ENCODE data around the gene LRRC42. TPM values are rescaled to one million over a fixed set of nuclear protein-coding genes. Genes with fewer than 3 reads are reported as not detected.
A peak's percentile ranks its signal among the peaks of the same experiment; 100 is the strongest.

LRRC42 gene
- total RNA-seq, 1 experiment from 2014 or later: 38.1 TPM

DNA sequence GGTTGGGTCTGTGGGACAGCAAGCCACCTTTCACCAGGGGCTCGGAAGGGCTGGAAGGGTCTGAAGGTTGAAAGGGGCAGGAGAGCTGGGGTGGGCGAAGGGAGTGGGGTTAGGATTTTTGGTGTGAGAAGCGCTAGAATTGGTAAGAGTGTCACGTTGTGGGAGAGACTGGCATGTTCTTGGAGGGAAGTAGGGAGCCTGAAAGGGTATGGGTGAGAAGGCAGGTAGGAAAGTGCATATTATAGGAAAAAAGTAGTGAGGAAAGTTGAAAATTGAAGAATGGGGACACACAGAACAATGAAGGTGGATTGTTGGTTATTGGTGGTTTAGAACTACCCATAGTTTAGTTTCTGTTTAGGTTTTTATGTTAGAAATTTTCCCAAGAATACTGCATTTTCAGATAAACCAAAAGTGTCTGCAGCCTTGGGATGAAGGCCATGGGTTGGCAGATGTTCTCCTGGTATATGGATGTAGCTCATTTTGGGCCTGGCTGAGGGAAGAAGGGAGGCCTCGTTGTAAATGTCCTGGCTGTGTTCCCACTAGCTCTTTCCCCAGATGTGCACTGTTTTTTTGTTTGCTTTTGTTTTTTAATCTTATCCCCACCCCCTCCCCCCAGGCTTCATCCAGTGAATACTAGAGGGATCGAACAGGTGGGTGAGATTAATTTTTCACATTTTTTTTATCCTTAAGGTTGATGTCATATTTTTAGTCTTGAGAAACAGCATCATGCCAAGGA is 1.2 kb downstream of the LRRC42 start:
- Mint-ChIP-seq H3K4me3 (peak overlapping the region; percentile 81), H3K27me3 (ENCODE audit: low read depth) (no peaks in the 10 kb centered on the region), H3K4me1 (peaks cover 68% of the 10 kb centered on the region), H3K9me3 (no peaks in the 10 kb centered on the region), H3K36me3 (peaks cover 5% of the 10 kb centered on the region), H3K27ac (peak overlapping the region; percentile 44; the same call in 1 of the 2 replicates)
- no peak for ATAC-seq
- TF ChIP-seq OVOL2 (CRISPR knock-in tag; IDR thresholded peaks at IDR 0.05; ENCODE audit: borderline replicate concordance) (no peak), ATF3 (CRISPR knock-in tag; conservative IDR thresholded peaks at IDR 0.05) (no peak), ATF1 (CRISPR knock-in tag; IDR thresholded peaks at IDR 0.05) (no peak), HMGA2 (CRISPR knock-in tag; IDR thresholded peaks at IDR 0.05) (no peak), CREB1 (CRISPR knock-in tag; IDR thresholded peaks at IDR 0.05) (no peak), MYBL2 (CRISPR knock-in tag; IDR thresholded peaks at IDR 0.05) (no peak)
- CTCF ChIA-PET: interaction anchor here (0.8 to 4.1 kb wide), 6 partner anchors 34 to 135 kb away, joined by 3 to 48 read pairs (median 6); partner anchors contain the start of gene YIPF1
- no peak for DNase-seq (ENCODE audit: low spot score)
- POLR2A ChIA-PET: interaction anchor here (0.7 kb wide), 1 partner anchor 10 kb away, joined by 4 read pairs; no protein-coding TSS in a partner anchor

DNA sequence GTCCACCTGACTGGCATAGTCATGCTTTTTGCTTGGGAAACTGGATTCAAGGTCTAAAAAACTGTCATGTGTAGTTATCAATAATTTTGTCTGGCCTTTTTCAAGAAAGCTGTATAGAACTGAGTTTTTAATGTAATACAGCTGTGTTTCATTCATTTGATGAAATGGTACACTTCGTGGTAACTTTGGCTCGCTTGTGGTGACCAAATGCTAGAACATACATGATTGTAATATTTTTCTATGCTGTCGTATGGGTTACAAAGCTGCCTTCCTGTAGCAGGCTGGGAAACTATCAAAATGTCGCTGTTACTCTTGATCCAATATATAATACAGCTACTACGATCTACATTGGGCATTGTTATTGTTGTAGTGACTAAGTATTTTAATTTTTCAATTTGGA is 2.1 kb downstream of the LRRC42 start:
- TF ChIP-seq TP53 (CRISPR knock-in tag; IDR thresholded peaks at IDR 0.05) (no peak), TEAD4 (CRISPR knock-in tag; IDR thresholded peaks at IDR 0.05) (no peak), MYBL2 (CRISPR knock-in tag; IDR thresholded peaks at IDR 0.05) (no peak), CBFB (CRISPR knock-in tag; IDR thresholded peaks at IDR 0.05; ENCODE audit: low read depth) (no peak), JUN (CRISPR knock-in tag; IDR thresholded peaks at IDR 0.05) (no peak), NFATC4 (CRISPR knock-in tag; IDR thresholded peaks at IDR 0.05) (no peak), HMGA2 (CRISPR knock-in tag; IDR thresholded peaks at IDR 0.05) (no peak), SMAD3 (CRISPR knock-in tag; IDR thresholded peaks at IDR 0.05; ENCODE audit: borderline replicate concordance) (no peak), STAT6 (CRISPR knock-in tag; conservative IDR thresholded peaks at IDR 0.05; ENCODE audit: low read depth) (no peak), AFF4 (CRISPR knock-in tag; IDR thresholded peaks at IDR 0.05; ENCODE audit: borderline replicate concordance) (no peak), ZBTB21 (CRISPR knock-in tag; IDR thresholded peaks at IDR 0.05; ENCODE audit: borderline replicate concordance) (no peak), CREM (CRISPR knock-in tag; IDR thresholded peaks at IDR 0.05) (no peak)
- TF ChIP-seq, protein P1, sequence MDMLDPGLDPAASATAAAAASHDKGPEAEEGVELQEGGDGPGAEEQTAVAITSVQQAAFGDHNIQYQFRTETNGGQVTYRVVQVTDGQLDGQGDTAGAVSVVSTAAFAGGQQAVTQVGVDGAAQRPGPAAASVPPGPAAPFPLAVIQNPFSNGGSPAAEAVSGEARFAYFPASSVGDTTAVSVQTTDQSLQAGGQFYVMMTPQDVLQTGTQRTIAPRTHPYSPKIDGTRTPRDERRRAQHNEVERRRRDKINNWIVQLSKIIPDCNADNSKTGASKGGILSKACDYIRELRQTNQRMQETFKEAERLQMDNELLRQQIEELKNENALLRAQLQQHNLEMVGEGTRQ (CRISPR knock-in tag; IDR thresholded peaks at IDR 0.05): no peak
- TF ChIP-seq, protein P2, sequence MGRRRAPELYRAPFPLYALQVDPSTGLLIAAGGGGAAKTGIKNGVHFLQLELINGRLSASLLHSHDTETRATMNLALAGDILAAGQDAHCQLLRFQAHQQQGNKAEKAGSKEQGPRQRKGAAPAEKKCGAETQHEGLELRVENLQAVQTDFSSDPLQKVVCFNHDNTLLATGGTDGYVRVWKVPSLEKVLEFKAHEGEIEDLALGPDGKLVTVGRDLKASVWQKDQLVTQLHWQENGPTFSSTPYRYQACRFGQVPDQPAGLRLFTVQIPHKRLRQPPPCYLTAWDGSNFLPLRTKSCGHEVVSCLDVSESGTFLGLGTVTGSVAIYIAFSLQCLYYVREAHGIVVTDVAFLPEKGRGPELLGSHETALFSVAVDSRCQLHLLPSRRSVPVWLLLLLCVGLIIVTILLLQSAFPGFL (CRISPR knock-in tag; IDR thresholded peaks at IDR 0.05; ENCODE audit: borderline replicate concordance): no peak
- ChIA-PET CTCF (interaction anchor here (1.0 to 4.1 kb wide), 5 partner anchors 35 to 134 kb away, joined by 3 to 48 read pairs (median 6); no protein-coding TSS in a partner anchor), POLR2A (interaction anchor here (0.7 kb wide), 1 partner anchor 9 kb away, joined by 4 read pairs; no protein-coding TSS in a partner anchor)
- DNase-seq (ENCODE audit: low spot score) (no peak), ATAC-seq (no peak)
- peaks cover 15% of the 10 kb centered on the region for H3K36me3 Mint-ChIP-seq
- peaks cover 59% of the 10 kb centered on the region for H3K4me1 Mint-ChIP-seq
- no peak overlapping the region for H3K27ac Mint-ChIP-seq
- H3K27me3 Mint-ChIP-seq (ENCODE audit: low read depth): no peaks in the 10 kb centered on the region
- H3K4me3 Mint-ChIP-seq: peak overlapping the region; percentile 37; the same call in 1 of the 2 replicates
- no peaks in the 10 kb centered on the region for H3K9me3 Mint-ChIP-seq
